OCI-LY7 (cell line): ENCODE results near the gene SUPT16H.

Experiments
- CTCF ChIP-seq: fragments of 200-600 bp; sonication (generic); conservative IDR thresholded peaks from 2 replicates; pipeline ENCODE4 v1.5.1; 2014; ENCODE audit warnings: mild to moderate bottlenecking, antibody characterized with exemption, low read length, moderate library complexity, mixed read lengths
- EZH2phosphoT487 ChIP-seq: fragments of 200-600 bp; sonication (generic); IDR thresholded peaks from 2 replicates; pipeline ENCODE4 v1.6.1; 2018; ENCODE audit warnings: low read depth, borderline replicate concordance, mild to moderate bottlenecking, mixed run types, antibody characterized with exemption, low read length, moderate library complexity, mixed read lengths

GRCh38 chr14:21313512-21313911 is 70.3 kb downstream of the SUPT16H start:
- TF ChIP-seq CTCF (no peak), EZH2phosphoT487 (no peak)
